Heart left ventricle (tissue), 13 donors: ENCODE data around the gene SCIMP.

Experiments used
- POLR2A ChIP-seq, 2 donors: fragments of 450-650 bp; IDR thresholded peaks; one replicate each; pipeline ENCODE4 v1.6.1; 2017; ENCODE audit warnings: antibody characterized with exemption in 2 of 2, mild to moderate bottlenecking in 2 of 2, moderate library complexity in 2 of 2
- TF ChIP-seq, protein P1 (sequence below), 12 donors: fragments of 200-600 bp; sonication (generic) in 4 of 12; IDR thresholded peaks; one replicate each; pipeline versions ENCODE4 v1.5.0 to v1.8.0; 2018 to 2022; ENCODE audit warnings: antibody characterized with exemption in 12 of 12, mild to moderate bottlenecking in 5 of 12
- donor health status: ischemic (EF 13 %, LVEDD 7.1; RV severe dilation, severe dysfunction).
- donor health status: DM: no; HTN: yes; CAD: no.
- donor health status: DM: no; HTN: no; CAD: no.
- donor health status: ischemic (EF 25% LVEDD 6.9; RV normal size, moderate dysfunction).
- donor health status: ischemic (EF 25% LVEDD 5.7; RV mildly dilated, moderate dysfunction).
- donor health status: ischemic (EF 35%, LVEDD 5.7; RV mildly dilated, moderate dysfunction).
- donor health status: nonischemic (EF 11% LVEDD 7.7; RV severe dilation, severe dysfunction).
- donor health status: DM: yes; HTN: yes; CAD: no.
- donor health status: PGD.
- donor health status: ischemic (EF 29% LVEDD 5.4; RV normal size, mild dysfunction).
- donor health status: nonischemic (EF 23%, LVEDD 6.1; RV moderate dilation, normal function).

GRCh38 chr17:5210614-5211252, 23.9 kb downstream of the SCIMP start:
- TF ChIP-seq, protein P1, sequence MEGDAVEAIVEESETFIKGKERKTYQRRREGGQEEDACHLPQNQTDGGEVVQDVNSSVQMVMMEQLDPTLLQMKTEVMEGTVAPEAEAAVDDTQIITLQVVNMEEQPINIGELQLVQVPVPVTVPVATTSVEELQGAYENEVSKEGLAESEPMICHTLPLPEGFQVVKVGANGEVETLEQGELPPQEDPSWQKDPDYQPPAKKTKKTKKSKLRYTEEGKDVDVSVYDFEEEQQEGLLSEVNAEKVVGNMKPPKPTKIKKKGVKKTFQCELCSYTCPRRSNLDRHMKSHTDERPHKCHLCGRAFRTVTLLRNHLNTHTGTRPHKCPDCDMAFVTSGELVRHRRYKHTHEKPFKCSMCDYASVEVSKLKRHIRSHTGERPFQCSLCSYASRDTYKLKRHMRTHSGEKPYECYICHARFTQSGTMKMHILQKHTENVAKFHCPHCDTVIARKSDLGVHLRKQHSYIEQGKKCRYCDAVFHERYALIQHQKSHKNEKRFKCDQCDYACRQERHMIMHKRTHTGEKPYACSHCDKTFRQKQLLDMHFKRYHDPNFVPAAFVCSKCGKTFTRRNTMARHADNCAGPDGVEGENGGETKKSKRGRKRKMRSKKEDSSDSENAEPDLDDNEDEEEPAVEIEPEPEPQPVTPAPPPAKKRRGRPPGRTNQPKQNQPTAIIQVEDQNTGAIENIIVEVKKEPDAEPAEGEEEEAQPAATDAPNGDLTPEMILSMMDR (IDR thresholded peaks at IDR 0.05) = no peak
- no peak for TF ChIP-seq POLR2A (IDR thresholded peaks at IDR 0.05)
